H9 (cell line): ENCODE data around the gene CLIP4. TPM values are rescaled to one million over a fixed set of nuclear protein-coding genes. Genes with fewer than 3 reads are reported as not detected.

Experiments
- DNase-seq: peaks from one replicate; pipeline ENCODE4 v3.0.0-alpha.2; 2017
- H2AFZ ChIP-seq: one replicate; pipeline ENCODE4 v1.6.1; 2013; ENCODE audit warnings: mild to moderate bottlenecking, low read length, control low read depth, moderate library complexity
- H2AK5ac ChIP-seq: 2 replicates; pipeline ENCODE4 v1.6.1; 2013; ENCODE audit warnings: low read length, control low read depth, mixed read lengths; ENCODE audit not compliant: insufficient read length
- H2BK120ac ChIP-seq: one replicate; pipeline ENCODE4 v1.6.1; 2013; ENCODE audit warnings: low read depth, mild to moderate bottlenecking, low read length, control low read depth, inconsistent platforms; ENCODE audit not compliant: poor library complexity, severe bottlenecking
- H2BK12ac ChIP-seq: 2 replicates; pipeline ENCODE4 v1.6.1; 2013; ENCODE audit warnings: low read length, control low read depth, mixed read lengths, low read depth; ENCODE audit not compliant: insufficient read length
- H2BK15ac ChIP-seq: 2 replicates; pipeline ENCODE4 v1.6.1; 2013; ENCODE audit warnings: low read depth, low read length, control low read depth
- H2BK20ac ChIP-seq: one replicate; pipeline ENCODE4 v1.6.1; 2013; ENCODE audit warnings: low read depth, mild to moderate bottlenecking, low read length, control low read depth, inconsistent platforms; ENCODE audit not compliant: poor library complexity, severe bottlenecking
- H2BK5ac ChIP-seq: 2 replicates; pipeline ENCODE4 v1.6.1; 2013; ENCODE audit warnings: low read length, control low read depth, mixed read lengths; ENCODE audit not compliant: insufficient read length
- H3K14ac ChIP-seq: 2 replicates; pipeline ENCODE4 v1.6.1; 2013; ENCODE audit warnings: low read length, control low read depth; ENCODE audit not compliant: insufficient read depth
- H3K18ac ChIP-seq: 2 replicates; pipeline ENCODE4 v1.6.1; 2013; ENCODE audit warnings: low read depth, mild to moderate bottlenecking, mixed read lengths, low read length, control low read depth; ENCODE audit not compliant: insufficient read length
- H3K23ac ChIP-seq: 2 replicates; pipeline ENCODE4 v1.6.1; 2013; ENCODE audit warnings: low read length, control low read depth, mixed read lengths, low read depth; ENCODE audit not compliant: insufficient read length
- H3K23me2 ChIP-seq: 2 replicates; pipeline ENCODE4 v1.6.1; 2013; ENCODE audit warnings: low read depth, mild to moderate bottlenecking, mixed read lengths, low read length, control low read depth; ENCODE audit not compliant: insufficient read length, poor library complexity, severe bottlenecking
- H3K27ac ChIP-seq: 2 replicates; pipeline ENCODE4 v1.5.1; 2013; ENCODE audit warnings: low read length, control low read depth, mixed read lengths, low read depth; ENCODE audit not compliant: insufficient read length
- H3K27me3 ChIP-seq: 2 replicates; pipeline ENCODE4 v1.6.1; 2013; ENCODE audit warnings: low read length, control low read depth, inconsistent platforms; ENCODE audit not compliant: insufficient read depth
- H3K4ac ChIP-seq: 2 replicates; pipeline ENCODE4 v1.6.1; 2013; ENCODE audit warnings: low read depth, mild to moderate bottlenecking, control low read depth, inconsistent platforms, low read length, moderate library complexity
- H3K4me1 ChIP-seq: 2 replicates; pipeline ENCODE4 v1.6.1; 2013; ENCODE audit warnings: low read length, control low read depth, inconsistent platforms; ENCODE audit not compliant: insufficient read depth
- H3K4me2 ChIP-seq: 2 replicates; pipeline ENCODE4 v1.6.1; 2013; ENCODE audit warnings: low read length, control low read depth, mixed read lengths; ENCODE audit not compliant: insufficient read length, insufficient read depth
- H3K56ac ChIP-seq: 2 replicates; pipeline ENCODE4 v1.6.1; 2013; ENCODE audit warnings: low read depth, mild to moderate bottlenecking, mixed read lengths, low read length, control low read depth; ENCODE audit not compliant: insufficient read length
- H3K79me1 ChIP-seq: 2 replicates; pipeline ENCODE4 v1.6.1; 2013; ENCODE audit warnings: low read depth, mild to moderate bottlenecking, moderate library complexity, low read length, control low read depth, inconsistent platforms; ENCODE audit not compliant: insufficient read depth, poor library complexity, severe bottlenecking
- H3K79me2 ChIP-seq: 2 replicates; pipeline ENCODE4 v1.6.1; 2013; ENCODE audit warnings: low read length, control low read depth, inconsistent platforms; ENCODE audit not compliant: insufficient read depth
- H3K9ac ChIP-seq: 2 replicates; pipeline ENCODE4 v1.6.1; 2013; ENCODE audit warnings: low read length, control low read depth, mixed read lengths; ENCODE audit not compliant: insufficient read length; ENCODE audit errors: extremely low read depth
- H3K9me3 ChIP-seq: one replicate; pipeline ENCODE4 v1.6.1; 2013; ENCODE audit warnings: low read depth, low read length, inconsistent platforms; ENCODE audit not compliant: control insufficient read depth
- H3T11ph ChIP-seq: one replicate; pipeline ENCODE4 v1.6.1; 2013; ENCODE audit warnings: mild to moderate bottlenecking, low read length, control low read depth, inconsistent platforms
- H4K20me1 ChIP-seq: one replicate; pipeline ENCODE4 v1.6.1; 2013; ENCODE audit not compliant: control insufficient read depth, insufficient read length, insufficient read depth
- H4K5ac ChIP-seq: 2 replicates; pipeline ENCODE4 v1.6.1; 2013; ENCODE audit warnings: low read depth, mild to moderate bottlenecking, mixed read lengths, low read length, control low read depth; ENCODE audit not compliant: insufficient read length
- H4K8ac ChIP-seq: replicated peaks from 2 replicates; pipeline ENCODE4 v1.6.1; 2013; ENCODE audit warnings: low read length, control low read depth, mixed read lengths, low read depth; ENCODE audit not compliant: insufficient read length
- H4K91ac ChIP-seq: 2 replicates; pipeline ENCODE4 v1.6.1; 2013; ENCODE audit warnings: low read depth, mild to moderate bottlenecking, moderate library complexity, mixed read lengths, low read length, control low read depth; ENCODE audit not compliant: insufficient read length
- H3K27ac Mint-ChIP-seq, 3 experiments: 2 replicates in 2 of 3; 3 replicates in 1 of 3; pipeline ENCODE4 v1.8.0; 2020 to 2021; ENCODE audit warnings: mixed read lengths in 3 of 3, mild to moderate bottlenecking in 1 of 3, moderate library complexity in 1 of 3
- H3K27me3 Mint-ChIP-seq: 2 replicates; pipeline ENCODE4 v1.8.0; 2021; ENCODE audit warnings: low read depth, mild to moderate bottlenecking, moderate library complexity, mixed read lengths
- H3K36me3 Mint-ChIP-seq, 3 experiments: 2 replicates in 2 of 3; 3 replicates in 1 of 3; pipeline ENCODE4 v1.8.0; 2020 to 2021; ENCODE audit warnings: low read depth in 3 of 3, mixed read lengths in 3 of 3; ENCODE audit not compliant: insufficient read depth in 1 of 3
- H3K4me1 Mint-ChIP-seq, 2 experiments: 2 replicates each; pipeline ENCODE4 v1.8.0; 2020; ENCODE audit warnings: mixed read lengths in 2 of 2
- H3K4me3 Mint-ChIP-seq, 2 experiments: 2 replicates in 1 of 2; 3 replicates in 1 of 2; pipeline ENCODE4 v1.8.0; 2020 to 2021; ENCODE audit warnings: mild to moderate bottlenecking in 2 of 2, mixed read lengths in 2 of 2, moderate library complexity in 1 of 2
- H3K9me3 Mint-ChIP-seq, 2 experiments: 2 replicates in 1 of 2; 3 replicates in 1 of 2; pipeline ENCODE4 v1.8.0; 2020; ENCODE audit warnings: mild to moderate bottlenecking in 2 of 2, mixed read lengths in 2 of 2, moderate library complexity in 1 of 2
- WGBS: extraction: QIAGEN DNeasy Blood & Tissue Kit; methylation state at CpG from one replicate; pipeline ENCODE4 v1.1.7; 2013; ENCODE audit warnings: missing lambda C conversion rate, low lambda C conversion rate, mixed read lengths; ENCODE audit not compliant: insufficient read length; ENCODE audit errors: extremely low coverage; 5-methylcytosine and 5-hydroxymethylcytosine counted together
- total RNA-seq: library from RNA; stranded (reverse); gene quantifications from 2 replicates; pipeline ENCODE4 v1.2.1, GENCODE V29; 2021
- TF ChIP-seq, protein P1 (sequence below): fragments of 200-600 bp; sonication (generic); conservative IDR thresholded peaks from 3 replicates; pipeline ENCODE4 v1.8.0; 2021; ENCODE audit warnings: antibody characterized with exemption, mild to moderate bottlenecking

Gene CLIP4
- total RNA-seq, 1 experiment from 2014 or later = 0.66 TPM

- Mint-ChIP-seq H3K36me3 (no peaks in the 10 kb centered on the region), H3K27me3 (peaks cover 1% of the 10 kb centered on the region; the same call in 1 of the 2 replicates), H3K27ac (no peak overlapping the region), H3K4me1 (no peaks in the 10 kb centered on the region), H3K4me3 (no peak overlapping the region), H3K9me3 (no peaks in the 10 kb centered on the region)
- Histone ChIP-seq H3T11ph (no peak overlapping the region), H3K79me1 (no peaks in the 10 kb centered on the region), H4K91ac (no peak overlapping the region), H3K9me3 (no peaks in the 10 kb centered on the region), H3K56ac (no peak overlapping the region), H2AK5ac (no peak overlapping the region), H3K9ac (no peak overlapping the region), H3K27me3 (no peaks in the 10 kb centered on the region), H3K23me2 (no peaks in the 10 kb centered on the region), H3K4ac (no peak overlapping the region), H3K14ac (no peak overlapping the region), H3K23ac (no peak overlapping the region), H3K79me2 (no peaks in the 10 kb centered on the region), H4K20me1 (no peaks in the 10 kb centered on the region), H2BK20ac (no peak overlapping the region), H2BK5ac (no peak overlapping the region), H2BK15ac (no peak overlapping the region), H3K4me2 (no peak overlapping the region), H2BK12ac (no peak overlapping the region), H3K27ac (no peak overlapping the region), H4K5ac (no peak overlapping the region), H2AFZ (no peak overlapping the region), H4K8ac (no peak overlapping the region), H3K4me1 (no peaks in the 10 kb centered on the region), H3K18ac (no peak overlapping the region), H2BK120ac (no peak overlapping the region)
- no peak for DNase-seq
- TF ChIP-seq, protein P1, sequence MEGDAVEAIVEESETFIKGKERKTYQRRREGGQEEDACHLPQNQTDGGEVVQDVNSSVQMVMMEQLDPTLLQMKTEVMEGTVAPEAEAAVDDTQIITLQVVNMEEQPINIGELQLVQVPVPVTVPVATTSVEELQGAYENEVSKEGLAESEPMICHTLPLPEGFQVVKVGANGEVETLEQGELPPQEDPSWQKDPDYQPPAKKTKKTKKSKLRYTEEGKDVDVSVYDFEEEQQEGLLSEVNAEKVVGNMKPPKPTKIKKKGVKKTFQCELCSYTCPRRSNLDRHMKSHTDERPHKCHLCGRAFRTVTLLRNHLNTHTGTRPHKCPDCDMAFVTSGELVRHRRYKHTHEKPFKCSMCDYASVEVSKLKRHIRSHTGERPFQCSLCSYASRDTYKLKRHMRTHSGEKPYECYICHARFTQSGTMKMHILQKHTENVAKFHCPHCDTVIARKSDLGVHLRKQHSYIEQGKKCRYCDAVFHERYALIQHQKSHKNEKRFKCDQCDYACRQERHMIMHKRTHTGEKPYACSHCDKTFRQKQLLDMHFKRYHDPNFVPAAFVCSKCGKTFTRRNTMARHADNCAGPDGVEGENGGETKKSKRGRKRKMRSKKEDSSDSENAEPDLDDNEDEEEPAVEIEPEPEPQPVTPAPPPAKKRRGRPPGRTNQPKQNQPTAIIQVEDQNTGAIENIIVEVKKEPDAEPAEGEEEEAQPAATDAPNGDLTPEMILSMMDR = no peak
- WGBS = no CpG with 5 or more reads among the region's 3 CpGs
These were observed 31.0 kb downstream of the CLIP4 start for GRCh38 chr2:29146197-29146596.
